Endothelial cell of umbilical vein (primary cell): Measurements from ENCODE around the gene CSMD2. TPM values are rescaled to one million over a fixed set of nuclear protein-coding genes. Genes with fewer than 3 reads are reported as not detected.

Experiments used
- BruUV-seq: library from RNA; stranded (reverse); fragments of 400-500 nt; replicated peaks from 2 replicates; lab custom pipeline; 2021; lab: Mats Ljungman, UMichigan
- CTCF ChIA-PET: fragments of 300-600, 350-600 bp; sonication (Branson Sonifier 250); formaldehyde crosslinking; loops from one replicate; lab custom pipeline; 2021; ENCODE audit warnings: antibody characterized with exemption, inconsistent platforms; lab: Charles Lee
- POLR2A ChIA-PET: fragments of 300-600, 350-600 bp; sonication (Branson Sonifier 250); formaldehyde crosslinking; loops from one replicate; lab custom pipeline; 2021; ENCODE audit warnings: antibody characterized with exemption, inconsistent platforms; lab: Charles Lee
- DNase-seq: peaks from one replicate; pipeline ENCODE4 v3.0.0-alpha.2; 2011; ENCODE audit warnings: low read depth, low spot score
- FAIRE-seq: peaks from 2 replicates; lab custom pipeline; 2011; peaks lifted over from hg19 to GRCh38; lab: Jason Lieb, UNC
- H2AFZ ChIP-seq: 2 replicates; pipeline ENCODE4 v1.6.0; 2012; ENCODE audit warnings: low read depth, low read length, control low read depth, inconsistent platforms
- H3K27ac ChIP-seq: 2 replicates; pipeline ENCODE4 v1.5.1; 2011; ENCODE audit warnings: low read depth, mild to moderate bottlenecking, control low read depth, low read length, moderate library complexity; ENCODE audit not compliant: insufficient read depth
- H3K27me3 ChIP-seq, 2 experiments: 2 replicates each; pipeline versions ENCODE4 v1.6.0 to v1.6.1; 2011; ENCODE audit warnings: low read length in 2 of 2, mixed read lengths in 1 of 2; ENCODE audit not compliant: control insufficient read depth in 2 of 2, insufficient read depth in 2 of 2
- H3K36me3 ChIP-seq, 2 experiments: 2 replicates in 1 of 2; 3 replicates in 1 of 2; pipeline ENCODE4 v1.5.1; 2011; ENCODE audit warnings: low read length in 2 of 2, mild to moderate bottlenecking in 1 of 2, moderate library complexity in 1 of 2; ENCODE audit not compliant: control insufficient read depth in 2 of 2, insufficient read depth in 2 of 2; ENCODE audit errors: extremely low read depth in 1 of 2
- H3K4me1 ChIP-seq: 3 replicates; pipeline ENCODE4 v1.5.1; 2011; ENCODE audit warnings: mild to moderate bottlenecking, low read length; ENCODE audit not compliant: control insufficient read depth, insufficient read depth; ENCODE audit errors: extremely low read depth
- H3K4me2 ChIP-seq: 2 replicates; pipeline ENCODE4 v1.6.1; 2011; ENCODE audit warnings: low read length, control low read depth, mixed read lengths; ENCODE audit not compliant: insufficient read depth
- H3K4me3 ChIP-seq, 3 experiments: fragments of 200-600 bp in 1 of 3; sonication (generic), shearing (Covaris generic) in 1 of 3; replicated peaks in 1 of 3; 2 replicates each; pipeline ENCODE4 v1.5.1; 2011 to 2016; ENCODE audit warnings: control low read depth in 3 of 3, low read length in 3 of 3, mild to moderate bottlenecking in 2 of 3, inconsistent platforms in 1 of 3, low read depth in 1 of 3, moderate library complexity in 1 of 3; ENCODE audit not compliant: insufficient read depth in 1 of 3
- H3K79me2 ChIP-seq: 2 replicates; pipeline ENCODE4 v1.6.0; 2012; ENCODE audit warnings: low read length, inconsistent platforms; ENCODE audit not compliant: control insufficient read depth, insufficient read depth
- H3K9ac ChIP-seq: replicated peaks from 2 replicates; pipeline ENCODE3; 2011; ENCODE audit warnings: low read length, control low read depth; ENCODE audit not compliant: insufficient read depth; ENCODE audit errors: extremely low read depth
- H3K9me1 ChIP-seq: replicated peaks from 3 replicates; pipeline ENCODE4 v1.6.0; 2011; ENCODE audit warnings: mild to moderate bottlenecking, low read length; ENCODE audit not compliant: control insufficient read depth, insufficient read depth; ENCODE audit errors: extremely low read depth
- H3K9me3 ChIP-seq: replicated peaks from 2 replicates; pipeline ENCODE4 v1.5.1; 2012; ENCODE audit warnings: low read length, inconsistent platforms; ENCODE audit not compliant: control insufficient read depth, insufficient read depth
- H4K20me1 ChIP-seq: replicated peaks from 2 replicates; pipeline ENCODE3; 2011; ENCODE audit warnings: mild to moderate bottlenecking, low read length; ENCODE audit not compliant: control insufficient read depth, insufficient read depth; ENCODE audit errors: extremely low read depth
- CTCF ChIP-seq, 2 donors: IDR thresholded peaks; 1 replicate in 1 of 2; 2 replicates in 1 of 2; pipeline ENCODE4 v1.5.1; 2011; ENCODE audit warnings: low read length in 2 of 2, mild to moderate bottlenecking in 2 of 2, moderate library complexity in 2 of 2, control low read depth in 1 of 2, inconsistent platforms in 1 of 2, low read depth in 1 of 2; ENCODE audit not compliant: insufficient read depth in 1 of 2; ENCODE audit errors: extremely low read depth in 1 of 2
- EZH2 ChIP-seq: IDR thresholded peaks from 2 replicates; pipeline ENCODE4 v1.6.1; 2012; ENCODE audit warnings: borderline replicate concordance, low read depth, mild to moderate bottlenecking, moderate library complexity, low read length, inconsistent platforms; ENCODE audit not compliant: severe bottlenecking
- FOS ChIP-seq: IDR thresholded peaks from 2 replicates; pipeline ENCODE4 v1.6.1; 2011; ENCODE audit warnings: mild to moderate bottlenecking, low read length, moderate library complexity, borderline replicate concordance; ENCODE audit not compliant: insufficient read depth
- GATA2 ChIP-seq: IDR thresholded peaks from 2 replicates; pipeline ENCODE4 v1.7.0; 2011; ENCODE audit warnings: low read depth, mild to moderate bottlenecking, moderate library complexity, mixed read lengths, low read length; ENCODE audit not compliant: insufficient read length, insufficient read depth
- JUN ChIP-seq: IDR thresholded peaks from 2 replicates; pipeline ENCODE4 v1.6.1; 2011; ENCODE audit warnings: borderline replicate concordance, low read depth; ENCODE audit not compliant: insufficient read length, insufficient read depth
- MAX ChIP-seq: IDR thresholded peaks from 2 replicates; pipeline ENCODE4 v1.6.1; 2011; ENCODE audit not compliant: insufficient read depth, insufficient read length
- MYC ChIP-seq: IDR thresholded peaks from one replicate; pipeline ENCODE4 v1.6.1; 2011; ENCODE audit warnings: mild to moderate bottlenecking, low read depth, low read length
- POLR2A ChIP-seq: IDR thresholded peaks from 2 replicates; pipeline ENCODE4 v1.6.1; 2012; ENCODE audit warnings: low read depth, mild to moderate bottlenecking, control low read depth, low read length
- POLR2AphosphoS5 ChIP-seq: IDR thresholded peaks from 2 replicates; pipeline ENCODE4 v1.6.1; 2012; ENCODE audit warnings: low read depth, mild to moderate bottlenecking, control low read depth, low read length, moderate library complexity; ENCODE audit not compliant: insufficient read depth
- dilution Hi-C: fragments of 300-500 bp; cut with MboI; formaldehyde crosslinking; loops from one replicate; pipeline ENCODE4 v1.15.0; 2019; ENCODE audit warnings: low sequenced_read_pairs; ENCODE audit not compliant: extremely low pct_ligation_motif_present
- intact Hi-C: fragments of 100-400 bp; cut with micrococcal nuclease; formaldehyde crosslinking; loops from one replicate; pipeline ENCODE4 v1.10.0; 2022
- polyA plus RNA-seq, 4 experiments: library from polyadenylated mRNA; depleted of rRNA in 3 of 4; stranded (reverse) in 3 of 4; unstranded in 1 of 4; fragments of >200 nt; gene quantifications; 2 replicates each; pipeline versions ENCODE4 v1.2.1 to v1.2.3, GENCODE V29; 2011 to 2012; ENCODE audit warnings: missing spikeins in 1 of 4
- total RNA-seq: library from RNA; stranded (reverse); gene quantifications from 2 replicates; pipeline ENCODE4 v1.2.3, GENCODE V29; 2021

CSMD2 gene
- total and polyA plus RNA-seq, 2 donors (not counting 3 experiments of a cell fraction or from before 2014, with no cell fraction given): under 0.01 TPM; not detected in 1

- Histone ChIP-seq H3K27me3 (no peaks in the 10 kb centered on the region), H3K4me2 (no peak overlapping the region), H3K9ac (no peak overlapping the region), H3K36me3 (no peaks in the 10 kb centered on the region), H3K79me2 (no peaks in the 10 kb centered on the region), H3K4me1 (no peaks in the 10 kb centered on the region), H3K4me3 (no peak overlapping the region), H3K9me1 (no peaks in the 10 kb centered on the region), H3K9me3 (peaks cover 4% of the 10 kb centered on the region), H2AFZ (no peak overlapping the region), H3K27ac (no peak overlapping the region), H4K20me1 (no peaks in the 10 kb centered on the region)
- DNase-seq (no peak), FAIRE-seq (no peak)
- dilution Hi-C loops: no loop called here
- no peak for TF ChIP-seq POLR2AphosphoS5
- no TSS peak for BruUV-seq
- ChIA-PET CTCF (no interaction called here), POLR2A (no interaction called here)
- intact Hi-C loops: no loop called here
These were observed 344.2 kb downstream of the CSMD2 start for GRCh38 chr1:33820804-33821203.

GRCh38 chr1:33819913-33820311 is 345.1 kb downstream of the CSMD2 start:
- Histone ChIP-seq H3K4me1 (no peaks in the 10 kb centered on the region), H3K4me3 (no peak overlapping the region), H4K20me1 (no peaks in the 10 kb centered on the region), H2AFZ (no peak overlapping the region), H3K27me3 (no peaks in the 10 kb centered on the region), H3K9ac (no peak overlapping the region), H3K9me3 (peaks cover 4% of the 10 kb centered on the region), H3K79me2 (no peaks in the 10 kb centered on the region), H3K9me1 (no peaks in the 10 kb centered on the region), H3K4me2 (no peak overlapping the region), H3K36me3 (no peaks in the 10 kb centered on the region), H3K27ac (no peak overlapping the region)
- dilution Hi-C loops (no loop called here), intact Hi-C loops (no loop called here)
- POLR2A ChIA-PET: no interaction called here
- CTCF ChIA-PET: no interaction called here
- no peak for DNase-seq
- BruUV-seq: no TSS peak
- TF ChIP-seq EZH2 (no peak), FOS (no peak), MAX (no peak), GATA2 (no peak), POLR2A (no peak), MYC (no peak), JUN (no peak), CTCF (IDR thresholded peaks at IDR 0.05; ENCODE audit: extremely low read depth in 1 of 2, insufficient read depth in 1 of 2, low read depth in 1 of 2, low read length in 2 of 2) (no peak), POLR2AphosphoS5 (no peak)
- FAIRE-seq: no peak
